ENCODE results near the gene CYP1A2. TPM values are rescaled to one million over a fixed set of nuclear protein-coding genes. Genes with fewer than 3 reads are reported as not detected.

Gene CYP1A2
- total RNA-seq, 1 donor from 2014 or later, result not detected

- intact Hi-C loops (cut with micrococcal nuclease), result loop anchor here (1.0 to 5.0 kb wide), 4 partner anchors 8 to 416 kb away; partner anchors contain the start of gene ARID3B
Measured at GRCh38 chr15:74788042-74788682, 39.5 kb downstream of the CYP1A2 start.

- intact Hi-C loops (cut with micrococcal nuclease), result loop anchor here (1.0 to 5.0 kb wide), 4 partner anchors 8 to 416 kb away; partner anchors contain the start of gene ARID3B
Measured at GRCh38 chr15:74788683-74789151, 40.1 kb downstream of the CYP1A2 start.

DNA sequence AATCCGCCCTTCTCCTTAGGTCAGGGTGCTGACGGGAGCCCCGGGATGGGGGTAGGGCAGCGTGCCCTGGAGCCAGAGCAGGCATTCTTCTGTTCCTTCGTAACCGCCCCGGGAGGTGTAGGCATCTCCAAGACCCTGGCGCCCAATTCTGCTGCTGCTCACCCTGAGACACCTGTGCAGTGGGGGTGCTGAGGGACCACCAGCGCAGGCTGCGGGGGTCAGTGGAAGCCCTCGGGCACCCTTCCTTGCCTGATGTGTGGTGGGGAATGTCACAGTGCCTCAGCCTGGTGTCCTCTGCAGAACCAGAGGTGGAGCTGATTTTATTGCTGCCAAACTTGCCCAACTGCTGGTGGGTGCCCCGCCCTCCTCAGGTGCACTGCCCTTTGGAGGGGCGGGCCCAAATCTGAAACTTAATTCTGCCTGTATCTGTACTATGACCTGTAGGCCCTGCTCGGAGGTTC lies 40.6 kb downstream of the CYP1A2 start:
- intact Hi-C loops (cut with micrococcal nuclease), result loop anchor here (2.0 to 5.0 kb wide), 3 partner anchors 163 to 417 kb away; partner anchors contain the start of gene ARID3B

DNA sequence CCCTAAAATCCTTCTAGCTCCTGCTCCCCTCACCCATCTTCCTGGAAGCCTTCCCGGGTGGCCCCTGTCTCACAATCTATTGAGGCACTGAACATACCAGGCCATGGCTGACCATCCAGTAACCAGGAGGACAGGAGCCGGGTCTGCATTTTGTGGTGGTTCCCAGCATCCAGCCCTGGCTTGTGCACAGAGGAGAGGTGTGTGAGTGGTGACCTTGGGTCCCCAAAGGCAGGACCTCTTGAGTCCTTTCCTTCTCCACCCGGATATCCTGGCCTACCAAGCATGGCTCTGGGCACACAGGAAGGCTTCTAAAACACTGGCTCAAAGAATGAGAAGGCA lies 41.1 kb downstream of the CYP1A2 start:
- intact Hi-C loops (cut with micrococcal nuclease), result loop anchor here (2.0 to 5.0 kb wide), 3 partner anchors 163 to 417 kb away; partner anchors contain the start of gene ARID3B

- intact Hi-C loops (cut with micrococcal nuclease), result no loop called here
Measured at GRCh38 chr15:74790080-74790916, 41.7 kb downstream of the CYP1A2 start.

GRCh38 chr15:74791007-74791406 lies 42.4 kb downstream of the CYP1A2 start:
- intact Hi-C loops (cut with micrococcal nuclease), result no loop called here

DNA sequence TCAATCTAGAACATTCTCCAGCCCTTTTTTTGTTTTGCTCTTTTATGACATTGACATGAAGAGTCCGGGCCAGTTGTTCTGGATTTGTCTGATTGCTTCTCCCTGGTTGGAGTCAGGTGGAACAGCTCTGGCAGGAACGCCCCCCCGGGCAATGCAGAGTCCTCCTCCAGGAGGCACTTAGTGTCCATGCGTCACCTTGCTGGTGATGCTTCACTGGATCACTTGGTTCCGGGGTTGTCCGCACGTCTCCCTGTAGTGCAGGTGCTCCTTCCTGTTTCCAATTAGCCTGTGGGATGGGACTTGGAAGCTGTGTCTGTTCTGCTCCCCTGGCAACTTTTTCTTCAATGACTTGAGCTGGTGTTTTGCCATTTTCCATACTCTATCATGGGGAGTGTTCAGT lies 43.0 kb downstream of the CYP1A2 start:
- intact Hi-C loops (cut with micrococcal nuclease), result loop anchor here (2.0 kb wide), 1 partner anchor 21 kb away; no protein-coding TSS in a partner anchor

- intact Hi-C loops (cut with micrococcal nuclease), result loop anchor here (2.0 kb wide), 1 partner anchor 22 kb away; no protein-coding TSS in a partner anchor
Measured at GRCh38 chr15:74792227-74793016, 43.8 kb downstream of the CYP1A2 start.

- intact Hi-C loops (cut with micrococcal nuclease), result loop anchor here (2.0 kb wide), 1 partner anchor 23 kb away; no protein-coding TSS in a partner anchor
Measured at GRCh38 chr15:74793135-74794028, 44.7 kb downstream of the CYP1A2 start.

- intact Hi-C loops (cut with micrococcal nuclease), result no loop called here
Measured at GRCh38 chr15:74794248-74794969, 45.8 kb downstream of the CYP1A2 start.

- intact Hi-C loops (cut with micrococcal nuclease), result no loop called here
Measured at GRCh38 chr15:74794970-74795349, 46.3 kb downstream of the CYP1A2 start.

GRCh38 chr15:74795966-74796625 lies 47.5 kb downstream of the CYP1A2 start:
- intact Hi-C loops (cut with micrococcal nuclease), result no loop called here

DNA sequence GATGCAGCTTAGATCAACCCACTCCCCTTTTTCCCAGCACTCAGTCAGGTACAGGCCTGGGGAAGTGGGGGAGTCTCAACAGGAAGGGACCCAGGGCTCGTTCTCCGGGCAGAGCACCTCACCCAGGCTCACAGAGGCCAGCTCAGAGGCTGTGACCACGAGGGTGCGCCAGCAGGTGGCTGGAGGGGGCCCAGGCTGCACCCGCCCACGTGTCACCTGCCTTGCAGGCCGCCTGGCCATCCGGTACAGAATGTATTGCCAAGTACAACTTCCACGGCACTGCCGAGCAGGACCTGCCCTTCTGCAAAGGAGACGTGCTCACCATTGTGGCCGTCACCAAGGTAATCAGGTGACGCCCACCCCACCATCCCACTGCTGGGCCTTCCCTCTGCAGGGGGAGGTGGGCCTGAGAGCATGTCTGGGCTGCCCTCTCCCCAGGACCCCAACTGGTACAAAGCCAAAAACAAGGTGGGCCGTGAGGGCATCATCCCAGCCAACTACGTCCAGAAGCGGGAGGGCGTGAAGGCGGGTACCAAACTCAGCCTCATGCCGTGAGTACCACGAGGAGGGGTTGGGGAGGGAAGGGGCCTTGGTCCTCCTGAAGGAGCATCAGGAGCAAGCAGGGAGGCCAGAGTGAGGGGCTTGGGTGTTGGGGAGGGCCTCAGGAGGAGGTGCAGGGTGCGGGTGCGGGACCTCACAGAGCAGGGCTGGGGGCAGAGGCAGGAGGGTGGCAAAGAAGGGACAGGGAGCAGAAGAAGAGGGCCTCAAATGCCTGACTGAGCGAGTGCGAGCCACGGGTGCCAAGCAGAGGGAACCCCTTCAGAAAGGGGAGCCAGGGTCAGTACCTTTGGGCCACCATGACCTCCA lies 50.0 kb downstream of the CYP1A2 start:
- intact Hi-C loops (cut with micrococcal nuclease), result no loop called here

- intact Hi-C loops (cut with micrococcal nuclease), result no loop called here
Measured at GRCh38 chr15:74799255-74799855, 50.7 kb downstream of the CYP1A2 start.

- intact Hi-C loops (cut with micrococcal nuclease), result loop anchor here (1.0 kb wide), 3 partner anchors 20 to 165 kb away; no protein-coding TSS in a partner anchor
Measured at GRCh38 chr15:74799856-74800558, 51.4 kb downstream of the CYP1A2 start.

DNA sequence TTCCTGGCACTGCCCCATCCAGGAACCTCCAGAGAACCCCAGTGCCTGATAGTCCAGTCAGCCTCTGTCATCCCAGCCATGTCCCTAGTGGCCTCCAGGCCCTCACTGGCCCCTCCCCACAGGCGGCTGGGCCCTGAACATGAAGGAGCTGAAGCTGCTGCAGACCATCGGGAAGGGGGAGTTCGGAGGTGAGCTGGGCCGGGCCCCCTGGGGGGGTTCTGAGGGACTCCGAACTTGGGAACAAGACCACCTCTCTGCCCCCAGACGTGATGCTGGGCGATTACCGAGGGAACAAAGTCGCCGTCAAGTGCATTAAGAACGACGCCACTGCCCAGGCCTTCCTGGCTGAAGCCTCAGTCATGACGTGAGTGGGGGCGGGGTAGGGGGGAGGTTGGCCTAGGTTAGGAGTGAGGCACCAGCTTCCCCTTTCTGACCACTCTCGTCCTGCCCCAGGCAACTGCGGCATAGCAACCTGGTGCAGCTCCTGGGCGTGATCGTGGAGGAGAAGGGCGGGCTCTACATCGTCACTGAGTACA lies 52.0 kb downstream of the CYP1A2 start:
- intact Hi-C loops (cut with micrococcal nuclease), result loop anchor here (1.0 kb wide), 3 partner anchors 20 to 165 kb away; no protein-coding TSS in a partner anchor

All from T-helper 2 cell treated with Interferon-gamma antibody and Interleukin-4, amounts not matched to agents 100 ng/mL and 5 ng/mL, for 36 hours (primary cell).